Heart left ventricle (tissue), 13 donors: ENCODE measurements around the gene PLIN5.

ENCODE experiments used
- POLR2A ChIP-seq, 2 donors: fragments of 450-650 bp; IDR thresholded peaks; one replicate each; pipeline ENCODE4 v1.6.1; 2017; ENCODE audit warnings: antibody characterized with exemption in 2 of 2, mild to moderate bottlenecking in 2 of 2, moderate library complexity in 2 of 2
- TF ChIP-seq, protein P1 (sequence below), 12 donors: fragments of 200-600 bp; sonication (generic) in 4 of 12; IDR thresholded peaks; one replicate each; pipeline versions ENCODE4 v1.5.0 to v1.8.0; 2018 to 2022; ENCODE audit warnings: antibody characterized with exemption in 12 of 12, mild to moderate bottlenecking in 5 of 12
- donor health status: ischemic (EF 13 %, LVEDD 7.1; RV severe dilation, severe dysfunction).
- donor health status: DM: no; HTN: yes; CAD: no.
- donor health status: DM: no; HTN: no; CAD: no.
- donor health status: ischemic (EF 25% LVEDD 6.9; RV normal size, moderate dysfunction).
- donor health status: ischemic (EF 25% LVEDD 5.7; RV mildly dilated, moderate dysfunction).
- donor health status: ischemic (EF 35%, LVEDD 5.7; RV mildly dilated, moderate dysfunction).
- donor health status: nonischemic (EF 11% LVEDD 7.7; RV severe dilation, severe dysfunction).
- donor health status: DM: yes; HTN: yes; CAD: no.
- donor health status: PGD.
- donor health status: ischemic (EF 29% LVEDD 5.4; RV normal size, mild dysfunction).
- donor health status: nonischemic (EF 23%, LVEDD 6.1; RV moderate dilation, normal function).

DNA sequence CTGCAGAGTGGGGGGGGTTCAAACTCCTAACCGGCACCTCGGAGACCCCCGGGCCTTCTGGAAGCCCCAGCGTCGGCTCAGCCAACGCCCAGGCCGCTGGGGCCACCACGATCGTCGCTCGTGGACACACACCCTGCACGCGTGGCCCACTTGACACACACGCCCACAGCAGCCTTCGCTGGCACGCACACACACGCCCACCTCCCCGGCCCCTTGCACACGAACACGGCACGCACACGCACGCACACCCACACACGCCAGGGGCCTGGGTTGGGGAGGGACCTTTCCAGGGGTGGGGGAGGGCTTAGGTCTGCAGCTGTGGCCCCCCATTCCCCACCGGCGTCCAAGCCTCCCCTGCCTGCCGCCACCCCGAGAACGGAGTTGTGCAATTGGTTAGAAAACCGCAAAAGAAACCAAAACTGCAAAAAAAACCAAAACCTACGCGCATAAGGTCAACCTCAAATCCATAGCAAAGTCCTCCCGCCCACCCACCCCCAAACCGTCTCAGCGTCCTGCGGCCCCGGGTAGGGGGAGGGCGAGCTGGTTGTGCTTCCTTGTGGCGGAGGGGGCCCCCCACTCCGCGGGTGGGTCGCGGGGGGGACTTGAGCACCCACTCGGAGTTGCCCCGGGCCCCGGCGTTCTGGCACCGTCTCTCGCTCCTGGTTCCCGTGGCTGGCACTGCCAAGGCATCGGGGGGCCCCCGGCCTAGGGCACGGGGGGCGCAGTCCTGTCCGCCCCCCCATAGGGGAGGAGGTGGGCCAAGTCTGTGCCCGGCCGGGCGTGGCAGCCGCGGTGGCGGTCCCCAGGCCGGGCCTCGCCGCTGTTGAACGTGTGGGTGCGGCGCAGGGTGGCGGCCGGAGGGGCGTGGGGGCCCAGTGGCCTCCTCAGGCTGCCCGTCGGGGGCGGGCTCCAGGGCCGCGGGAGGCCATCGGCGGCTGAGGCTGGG, 8.1 kb upstream of the PLIN5 start:
- TF ChIP-seq, protein P1, sequence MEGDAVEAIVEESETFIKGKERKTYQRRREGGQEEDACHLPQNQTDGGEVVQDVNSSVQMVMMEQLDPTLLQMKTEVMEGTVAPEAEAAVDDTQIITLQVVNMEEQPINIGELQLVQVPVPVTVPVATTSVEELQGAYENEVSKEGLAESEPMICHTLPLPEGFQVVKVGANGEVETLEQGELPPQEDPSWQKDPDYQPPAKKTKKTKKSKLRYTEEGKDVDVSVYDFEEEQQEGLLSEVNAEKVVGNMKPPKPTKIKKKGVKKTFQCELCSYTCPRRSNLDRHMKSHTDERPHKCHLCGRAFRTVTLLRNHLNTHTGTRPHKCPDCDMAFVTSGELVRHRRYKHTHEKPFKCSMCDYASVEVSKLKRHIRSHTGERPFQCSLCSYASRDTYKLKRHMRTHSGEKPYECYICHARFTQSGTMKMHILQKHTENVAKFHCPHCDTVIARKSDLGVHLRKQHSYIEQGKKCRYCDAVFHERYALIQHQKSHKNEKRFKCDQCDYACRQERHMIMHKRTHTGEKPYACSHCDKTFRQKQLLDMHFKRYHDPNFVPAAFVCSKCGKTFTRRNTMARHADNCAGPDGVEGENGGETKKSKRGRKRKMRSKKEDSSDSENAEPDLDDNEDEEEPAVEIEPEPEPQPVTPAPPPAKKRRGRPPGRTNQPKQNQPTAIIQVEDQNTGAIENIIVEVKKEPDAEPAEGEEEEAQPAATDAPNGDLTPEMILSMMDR (IDR thresholded peaks at IDR 0.05), result no peak
- TF ChIP-seq POLR2A (IDR thresholded peaks at IDR 0.05), result no peak
